Nephron progenitor cell (in vitro differentiated cells): Measurements from ENCODE around the gene COX7A1.

Source experiments
- DNase-seq: peaks from one replicate; pipeline ENCODE4 v3.0.0; 2021
- H3K27ac Mint-ChIP-seq: 2 replicates; pipeline ENCODE4 v1.8.0; 2021; ENCODE audit warnings: mild to moderate bottlenecking, moderate library complexity, mixed read lengths
- H3K27me3 Mint-ChIP-seq: 2 replicates; pipeline ENCODE4 v1.8.0; 2021; ENCODE audit warnings: mild to moderate bottlenecking, low read depth, mixed read lengths; ENCODE audit not compliant: poor library complexity
- H3K36me3 Mint-ChIP-seq: 2 replicates; pipeline ENCODE4 v1.8.0; 2021; ENCODE audit warnings: low read depth, mixed read lengths
- H3K4me1 Mint-ChIP-seq: 2 replicates; pipeline ENCODE4 v1.8.0; 2021; ENCODE audit warnings: mixed read lengths
- H3K4me3 Mint-ChIP-seq: 2 replicates; pipeline ENCODE4 v1.8.0; 2021; ENCODE audit warnings: mild to moderate bottlenecking, moderate library complexity, mixed read lengths
- H3K9me3 Mint-ChIP-seq: 2 replicates; pipeline ENCODE4 v1.8.0; 2021; ENCODE audit warnings: mild to moderate bottlenecking, moderate library complexity, mixed read lengths
- CTCF ChIP-seq: fragments of 200-600 bp; sonication (generic); IDR thresholded peaks from 2 replicates; pipeline ENCODE4 v1.5.0; 2021; ENCODE audit warnings: antibody characterized with exemption

The COX7A1 gene

GRCh38 chr19:36103842-36104552 lies 48.2 kb downstream of the COX7A1 start:
- Mint-ChIP-seq H3K27me3 (no peaks in the 10 kb centered on the region), H3K4me3 (no peak overlapping the region), H3K27ac (no peak overlapping the region), H3K36me3 (peaks cover 5% of the 10 kb centered on the region), H3K9me3 (no peaks in the 10 kb centered on the region), H3K4me1 (no peaks in the 10 kb centered on the region)
- no peak for DNase-seq
- no peak for TF ChIP-seq CTCF

- no peak overlapping the region for H3K4me3 Mint-ChIP-seq
- no peak for TF ChIP-seq CTCF
- no peaks in the 10 kb centered on the region for H3K27me3 Mint-ChIP-seq
- no peaks in the 10 kb centered on the region for H3K4me1 Mint-ChIP-seq
- no peak overlapping the region for H3K27ac Mint-ChIP-seq
- H3K9me3 Mint-ChIP-seq = no peaks in the 10 kb centered on the region
- no peak for DNase-seq
- H3K36me3 Mint-ChIP-seq = peaks cover 10% of the 10 kb centered on the region
Observed at GRCh38 chr19:36103040-36103626, 49.1 kb downstream of the COX7A1 start.

- TF ChIP-seq CTCF = no peak
- Mint-ChIP-seq H3K4me1 (no peaks in the 10 kb centered on the region), H3K36me3 (peaks cover 17% of the 10 kb centered on the region), H3K27ac (no peak overlapping the region), H3K4me3 (no peak overlapping the region), H3K27me3 (no peaks in the 10 kb centered on the region), H3K9me3 (no peaks in the 10 kb centered on the region)
- DNase-seq = no peak
Observed at GRCh38 chr19:36101550-36102327, 50.5 kb downstream of the COX7A1 start.
